Measurements from ENCODE around the gene ERC1.

GRCh38 chr12:1212526-1212925 lies 221.5 kb downstream of the ERC1 start:
- TF ChIP-seq POLR2A (IDR thresholded peaks at IDR 0.05; ENCODE audit: low read depth, low read length) (no peak), POLR2AphosphoS5 (IDR thresholded peaks at IDR 0.05; ENCODE audit: low read depth, low read length) (no peak), TAF1 (IDR thresholded peaks at IDR 0.05; ENCODE audit: low read depth, low read length) (no peak), PAX5 (IDR thresholded peaks at IDR 0.05; ENCODE audit: insufficient read depth, low read length, severe bottlenecking) (no peak), SPI1 (IDR thresholded peaks at IDR 0.05; ENCODE audit: low read depth, low read length) (no peak), POU2F2 (IDR thresholded peaks at IDR 0.05; ENCODE audit: low read depth, low read length) (no peak)
